OCI-LY1 (cell line): ENCODE measurements around the gene ADD1.

ENCODE experiments used
- H2AFZ ChIP-seq: fragments of 200-600 bp; sonication (generic), shearing (Covaris generic); 2 replicates; pipeline ENCODE4 v1.6.0; 2014; ENCODE audit warnings: antibody characterized with exemption, mild to moderate bottlenecking, low read length
- H3F3A ChIP-seq: fragments of 200-600 bp; sonication (generic), shearing (Covaris generic); 2 replicates; pipeline ENCODE4 v1.6.0; 2014; ENCODE audit warnings: mild to moderate bottlenecking, antibody characterized with exemption, low read length, moderate library complexity; ENCODE audit not compliant: insufficient read depth
- H3K27ac ChIP-seq: fragments of 200-600 bp; sonication (generic); 2 replicates; pipeline ENCODE4 v1.5.1; 2014; ENCODE audit warnings: low read length, mixed run types, mild to moderate bottlenecking, low read depth; ENCODE audit not compliant: poor library complexity, severe bottlenecking
- H3K27me3 ChIP-seq: fragments of 200-600 bp; sonication (generic); 2 replicates; pipeline ENCODE4 v1.6.0; 2014; ENCODE audit warnings: antibody characterized with exemption, mild to moderate bottlenecking, low read length, moderate library complexity; ENCODE audit not compliant: insufficient read depth
- H3K36me3 ChIP-seq: fragments of 200-600 bp; sonication (generic); 2 replicates; pipeline ENCODE4 v1.6.1; 2014; ENCODE audit warnings: mild to moderate bottlenecking, antibody characterized with exemption, low read length, moderate library complexity, mixed read lengths; ENCODE audit not compliant: insufficient read depth
- H3K4me1 ChIP-seq: fragments of 200-600 bp; sonication (generic); 2 replicates; pipeline ENCODE4 v1.5.1; 2014; ENCODE audit warnings: mild to moderate bottlenecking, low read length, moderate library complexity; ENCODE audit not compliant: insufficient read depth, severe bottlenecking
- H3K4me2 ChIP-seq: fragments of 200-600 bp; sonication (generic), shearing (Covaris generic); 2 replicates; pipeline ENCODE4 v1.6.1; 2014; ENCODE audit warnings: low read length
- H3K4me3 ChIP-seq: fragments of 200-600 bp; sonication (generic); 2 replicates; pipeline ENCODE4 v1.5.1; 2014; ENCODE audit warnings: low read length, low read depth, mild to moderate bottlenecking, mixed read lengths; ENCODE audit not compliant: poor library complexity, severe bottlenecking
- H3K79me2 ChIP-seq: fragments of 200-600 bp; shearing (Covaris generic); 2 replicates; pipeline ENCODE4 v1.6.1; 2016; ENCODE audit warnings: mixed run types, low read length, mixed read lengths; ENCODE audit not compliant: insufficient read depth
- H3K9ac ChIP-seq: fragments of 200-600 bp; sonication (generic), shearing (Covaris generic); 2 replicates; pipeline ENCODE4 v1.6.1; 2014; ENCODE audit warnings: mild to moderate bottlenecking, low read length, mixed read lengths
- H3K9me2 ChIP-seq: fragments of 200-600 bp; sonication (generic), shearing (Covaris generic); 2 replicates; pipeline ENCODE4 v1.6.1; 2014; ENCODE audit warnings: low read depth, mild to moderate bottlenecking, low read length, mixed read lengths
- H3K9me3 ChIP-seq: fragments of 200-600 bp; shearing (Covaris generic); 2 replicates; pipeline ENCODE4 v1.6.1; 2014; ENCODE audit warnings: low read length, mixed read lengths
- H4K20me1 ChIP-seq: fragments of 200-600 bp; sonication (generic), shearing (Covaris generic); 2 replicates; pipeline ENCODE4 v1.6.0; 2016; ENCODE audit warnings: mild to moderate bottlenecking, low read length; ENCODE audit not compliant: insufficient read depth
- EZH2 ChIP-seq: fragments of 200-600 bp; sonication (generic), shearing (Covaris generic); IDR thresholded peaks from 2 replicates; pipeline ENCODE4 v1.8.0; 2017; ENCODE audit warnings: borderline replicate concordance, mixed run types, mild to moderate bottlenecking, antibody characterized with exemption, low read length, moderate library complexity, mixed read lengths
- TF ChIP-seq, protein P1 (sequence below): fragments of 200-600 bp; sonication (generic), shearing (Covaris generic); IDR thresholded peaks from 2 replicates; pipeline ENCODE4 v1.5.1; 2017; ENCODE audit warnings: mild to moderate bottlenecking, antibody characterized with exemption, low read length, moderate library complexity, mixed read lengths

ADD1 gene

DNA sequence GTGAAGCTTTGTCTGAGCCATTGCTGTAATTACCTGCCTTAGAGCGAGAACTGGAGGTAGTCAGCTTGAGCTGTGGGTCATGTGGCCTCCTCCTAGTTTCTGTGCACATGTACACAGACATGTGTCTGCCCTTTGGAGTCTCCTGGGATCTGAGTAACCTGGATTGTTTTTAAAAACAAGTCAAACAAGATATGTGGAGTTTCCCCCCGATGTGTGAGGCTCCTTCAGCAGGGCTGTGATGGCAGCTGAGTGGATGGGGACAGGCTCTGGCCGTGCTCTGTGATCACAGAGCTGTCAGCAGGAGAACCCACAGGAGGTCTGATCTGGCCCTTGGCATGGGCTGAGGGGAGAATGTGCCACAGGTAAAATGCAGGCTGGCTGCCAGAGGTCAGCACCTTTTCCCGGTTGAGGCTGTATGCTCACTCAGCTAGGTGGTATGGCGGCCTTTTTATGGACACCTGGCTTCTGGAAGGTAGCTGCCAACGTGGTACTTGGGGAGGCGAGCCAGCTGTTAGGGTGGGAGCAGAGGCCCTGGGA, 81.2 kb downstream of the ADD1 start:
- no peaks in the 10 kb centered on the region for H3K27me3 ChIP-seq
- no peak overlapping the region for H3K4me3 ChIP-seq
- H4K20me1 ChIP-seq: no peaks in the 10 kb centered on the region
- H3F3A ChIP-seq: no peaks in the 10 kb centered on the region
- TF ChIP-seq, protein P1, sequence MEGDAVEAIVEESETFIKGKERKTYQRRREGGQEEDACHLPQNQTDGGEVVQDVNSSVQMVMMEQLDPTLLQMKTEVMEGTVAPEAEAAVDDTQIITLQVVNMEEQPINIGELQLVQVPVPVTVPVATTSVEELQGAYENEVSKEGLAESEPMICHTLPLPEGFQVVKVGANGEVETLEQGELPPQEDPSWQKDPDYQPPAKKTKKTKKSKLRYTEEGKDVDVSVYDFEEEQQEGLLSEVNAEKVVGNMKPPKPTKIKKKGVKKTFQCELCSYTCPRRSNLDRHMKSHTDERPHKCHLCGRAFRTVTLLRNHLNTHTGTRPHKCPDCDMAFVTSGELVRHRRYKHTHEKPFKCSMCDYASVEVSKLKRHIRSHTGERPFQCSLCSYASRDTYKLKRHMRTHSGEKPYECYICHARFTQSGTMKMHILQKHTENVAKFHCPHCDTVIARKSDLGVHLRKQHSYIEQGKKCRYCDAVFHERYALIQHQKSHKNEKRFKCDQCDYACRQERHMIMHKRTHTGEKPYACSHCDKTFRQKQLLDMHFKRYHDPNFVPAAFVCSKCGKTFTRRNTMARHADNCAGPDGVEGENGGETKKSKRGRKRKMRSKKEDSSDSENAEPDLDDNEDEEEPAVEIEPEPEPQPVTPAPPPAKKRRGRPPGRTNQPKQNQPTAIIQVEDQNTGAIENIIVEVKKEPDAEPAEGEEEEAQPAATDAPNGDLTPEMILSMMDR: no peak
- TF ChIP-seq EZH2: no peak
- no peaks in the 10 kb centered on the region for H3K79me2 ChIP-seq
- H3K4me1 ChIP-seq: peaks cover 12% of the 10 kb centered on the region
- no peaks in the 10 kb centered on the region for H3K9me2 ChIP-seq
- no peak overlapping the region for H3K27ac ChIP-seq
- no peak overlapping the region for H3K9ac ChIP-seq
- H2AFZ ChIP-seq: no peak overlapping the region
- H3K9me3 ChIP-seq: no peaks in the 10 kb centered on the region
- H3K4me2 ChIP-seq: no peak overlapping the region
- H3K36me3 ChIP-seq: peaks cover 2% of the 10 kb centered on the region; the same call in 1 of the 2 replicates

DNA sequence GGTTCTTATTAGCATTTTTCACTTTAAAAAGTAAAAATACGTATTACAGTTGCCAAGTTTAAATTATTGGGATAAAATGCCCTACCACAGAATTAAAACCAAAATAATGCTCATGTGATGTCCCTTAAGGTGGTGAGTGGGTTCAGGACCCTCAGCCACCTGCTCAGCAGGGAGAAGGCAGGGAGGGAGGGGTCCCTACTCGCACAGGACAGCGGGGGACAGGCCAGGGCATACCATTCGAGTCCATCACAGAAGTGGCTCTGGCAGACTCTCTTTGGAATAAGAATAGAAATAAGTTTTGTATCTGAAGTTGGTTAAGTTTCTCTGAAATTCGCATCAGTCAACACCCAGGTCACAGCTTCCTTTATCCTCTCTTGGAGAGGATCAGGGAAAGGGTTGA, 81.9 kb downstream of the ADD1 start:
- H3K36me3 ChIP-seq: peaks cover 9% of the 10 kb centered on the region; the same call in 1 of the 2 replicates
- H3K4me3 ChIP-seq: no peak overlapping the region

DNA sequence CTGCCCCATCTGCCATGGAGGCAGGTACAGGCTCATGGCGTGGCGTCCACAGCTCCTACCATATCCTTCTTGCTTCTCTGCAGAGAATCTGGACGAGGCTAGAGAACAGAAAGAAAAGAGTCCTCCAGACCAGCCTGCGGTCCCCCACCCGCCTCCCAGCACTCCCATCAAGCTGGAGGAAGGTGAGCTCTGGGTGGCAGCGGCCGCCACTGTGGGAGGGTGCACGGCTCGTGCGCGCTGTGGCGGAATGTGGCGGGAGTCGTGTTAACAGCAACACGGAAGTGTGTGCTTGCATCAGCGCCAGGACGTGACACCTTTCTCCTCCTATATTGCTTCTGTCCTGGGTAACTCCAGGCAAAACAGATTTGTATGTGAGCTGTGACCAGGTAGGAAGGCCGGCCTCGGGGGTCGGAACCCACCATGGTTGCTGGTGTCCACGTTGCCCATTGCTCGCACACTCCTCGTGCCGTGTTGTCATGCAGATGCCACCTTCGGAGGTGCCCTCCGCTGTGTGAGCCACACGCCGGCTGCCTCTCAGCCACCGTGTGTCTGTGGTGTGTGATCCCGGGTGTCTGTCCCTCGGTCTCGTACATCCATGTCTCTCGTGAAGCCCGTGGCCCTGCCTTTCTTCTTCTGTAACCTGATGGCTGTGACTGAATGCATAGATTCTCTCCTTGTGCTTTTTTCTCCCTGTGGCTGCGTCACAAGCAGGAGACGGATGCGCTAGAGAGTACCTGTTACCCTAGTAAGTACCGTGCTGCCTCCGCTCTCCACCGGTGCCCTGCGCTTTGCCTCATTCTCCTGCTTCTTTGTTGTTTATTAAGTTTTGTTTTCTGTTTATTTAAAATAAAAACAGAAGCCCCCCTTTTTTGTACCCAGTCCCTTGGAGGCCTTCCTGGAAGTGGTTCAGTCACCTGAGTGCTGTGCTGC, 82.6 kb downstream of the ADD1 start:
- Histone ChIP-seq H3K36me3 (peaks cover 12% of the 10 kb centered on the region; the same call in 1 of the 2 replicates), H4K20me1 (no peaks in the 10 kb centered on the region)

More for the DNA sequence above, 81.9 kb downstream of the ADD1 start:
- TF ChIP-seq, protein P1: no peak
- TF ChIP-seq EZH2: no peak
- H3K27ac ChIP-seq: no peak overlapping the region
- no peaks in the 10 kb centered on the region for H3K79me2 ChIP-seq
- no peak overlapping the region for H2AFZ ChIP-seq
- no peak overlapping the region for H3K9ac ChIP-seq
- H4K20me1 ChIP-seq: no peaks in the 10 kb centered on the region
- H3K4me2 ChIP-seq: no peak overlapping the region
- H3K27me3 ChIP-seq: no peaks in the 10 kb centered on the region
- no peaks in the 10 kb centered on the region for H3K9me3 ChIP-seq
- peaks cover 16% of the 10 kb centered on the region for H3K4me1 ChIP-seq
- no peaks in the 10 kb centered on the region for H3K9me2 ChIP-seq
- no peaks in the 10 kb centered on the region for H3F3A ChIP-seq

More for the DNA sequence above, 82.6 kb downstream of the ADD1 start:
- Histone ChIP-seq H3K4me2 (no peak overlapping the region), H3F3A (no peaks in the 10 kb centered on the region), H3K4me3 (no peak overlapping the region), H3K9me3 (no peaks in the 10 kb centered on the region), H3K4me1 (peaks cover 23% of the 10 kb centered on the region), H2AFZ (no peak overlapping the region), H3K79me2 (no peaks in the 10 kb centered on the region), H3K27me3 (no peaks in the 10 kb centered on the region), H3K9me2 (no peaks in the 10 kb centered on the region), H3K27ac (no peak overlapping the region), H3K9ac (no peak overlapping the region)
- no peak for TF ChIP-seq EZH2
- TF ChIP-seq, protein P1: no peak
